OCI-LY1 (cell line): ENCODE results near the gene ARHGEF25.
"Not testable (repeated sequence)": the region's sequence is repeated elsewhere in the genome, so short reads cannot be mapped to it uniquely, and the experiment has no call there.

Experiments used
- H2AFZ ChIP-seq: fragments of 200-600 bp; sonication (generic), shearing (Covaris generic); 2 replicates; pipeline ENCODE4 v1.6.0; 2014; ENCODE audit warnings: antibody characterized with exemption, mild to moderate bottlenecking, low read length
- H3F3A ChIP-seq: fragments of 200-600 bp; sonication (generic), shearing (Covaris generic); 2 replicates; pipeline ENCODE4 v1.6.0; 2014; ENCODE audit warnings: mild to moderate bottlenecking, antibody characterized with exemption, low read length, moderate library complexity; ENCODE audit not compliant: insufficient read depth
- H3K27ac ChIP-seq: fragments of 200-600 bp; sonication (generic); 2 replicates; pipeline ENCODE4 v1.5.1; 2014; ENCODE audit warnings: low read length, mixed run types, mild to moderate bottlenecking, low read depth; ENCODE audit not compliant: poor library complexity, severe bottlenecking
- H3K27me3 ChIP-seq: fragments of 200-600 bp; sonication (generic); 2 replicates; pipeline ENCODE4 v1.6.0; 2014; ENCODE audit warnings: antibody characterized with exemption, mild to moderate bottlenecking, low read length, moderate library complexity; ENCODE audit not compliant: insufficient read depth
- H3K36me3 ChIP-seq: fragments of 200-600 bp; sonication (generic); 2 replicates; pipeline ENCODE4 v1.6.1; 2014; ENCODE audit warnings: mild to moderate bottlenecking, antibody characterized with exemption, low read length, moderate library complexity, mixed read lengths; ENCODE audit not compliant: insufficient read depth
- H3K4me1 ChIP-seq: fragments of 200-600 bp; sonication (generic); 2 replicates; pipeline ENCODE4 v1.5.1; 2014; ENCODE audit warnings: mild to moderate bottlenecking, low read length, moderate library complexity; ENCODE audit not compliant: insufficient read depth, severe bottlenecking
- H3K4me2 ChIP-seq: fragments of 200-600 bp; sonication (generic), shearing (Covaris generic); 2 replicates; pipeline ENCODE4 v1.6.1; 2014; ENCODE audit warnings: low read length
- H3K4me3 ChIP-seq: fragments of 200-600 bp; sonication (generic); 2 replicates; pipeline ENCODE4 v1.5.1; 2014; ENCODE audit warnings: low read length, low read depth, mild to moderate bottlenecking, mixed read lengths; ENCODE audit not compliant: poor library complexity, severe bottlenecking
- H3K79me2 ChIP-seq: fragments of 200-600 bp; shearing (Covaris generic); 2 replicates; pipeline ENCODE4 v1.6.1; 2016; ENCODE audit warnings: mixed run types, low read length, mixed read lengths; ENCODE audit not compliant: insufficient read depth
- H3K9ac ChIP-seq: fragments of 200-600 bp; sonication (generic), shearing (Covaris generic); 2 replicates; pipeline ENCODE4 v1.6.1; 2014; ENCODE audit warnings: mild to moderate bottlenecking, low read length, mixed read lengths
- H3K9me2 ChIP-seq: fragments of 200-600 bp; sonication (generic), shearing (Covaris generic); 2 replicates; pipeline ENCODE4 v1.6.1; 2014; ENCODE audit warnings: low read depth, mild to moderate bottlenecking, low read length, mixed read lengths
- H3K9me3 ChIP-seq: fragments of 200-600 bp; shearing (Covaris generic); 2 replicates; pipeline ENCODE4 v1.6.1; 2014; ENCODE audit warnings: low read length, mixed read lengths
- H4K20me1 ChIP-seq: fragments of 200-600 bp; sonication (generic), shearing (Covaris generic); 2 replicates; pipeline ENCODE4 v1.6.0; 2016; ENCODE audit warnings: mild to moderate bottlenecking, low read length; ENCODE audit not compliant: insufficient read depth
- CTCF ChIP-seq: fragments of 200-600 bp; sonication (generic), shearing (Covaris generic); IDR thresholded peaks from 2 replicates; pipeline ENCODE4 v1.5.1; 2017; ENCODE audit warnings: mild to moderate bottlenecking, antibody characterized with exemption, low read length, moderate library complexity, mixed read lengths
- EZH2 ChIP-seq: fragments of 200-600 bp; sonication (generic), shearing (Covaris generic); IDR thresholded peaks from 2 replicates; pipeline ENCODE4 v1.8.0; 2017; ENCODE audit warnings: borderline replicate concordance, mixed run types, mild to moderate bottlenecking, antibody characterized with exemption, low read length, moderate library complexity, mixed read lengths

The ARHGEF25 gene

GRCh38 chr12:57617942-57618341, 6.7 kb downstream of the ARHGEF25 start:
- H3K27me3 ChIP-seq: peaks cover 7% of the 10 kb centered on the region
- H3K4me3 ChIP-seq: no peak overlapping the region

GRCh38 chr12:57618431-57618830, 7.2 kb downstream of the ARHGEF25 start:
- not testable (repeated sequence) for H3K36me3 ChIP-seq, H3F3A ChIP-seq
- peaks cover 16% of the 10 kb centered on the region for H3K4me1 ChIP-seq

More at GRCh38 chr12:57617942-57618341, 6.7 kb downstream of the ARHGEF25 start:
- Histone ChIP-seq H3K27ac (no peak overlapping the region), H3K9ac (no peak overlapping the region), H3K4me2 (no peak overlapping the region), H3K9me3 (no peaks in the 10 kb centered on the region), H2AFZ (no peak overlapping the region), H3F3A (no peaks in the 10 kb centered on the region), H3K9me2 (no peaks in the 10 kb centered on the region), H4K20me1 (no peaks in the 10 kb centered on the region), H3K36me3 (no peaks in the 10 kb centered on the region), H3K4me1 (peaks cover 16% of the 10 kb centered on the region), H3K79me2 (no peaks in the 10 kb centered on the region)
- TF ChIP-seq EZH2: no peak
- no peak for TF ChIP-seq CTCF

GRCh38 chr12:57618966-57619433, 7.8 kb downstream of the ARHGEF25 start:
- H3K79me2 ChIP-seq: no peaks in the 10 kb centered on the region
- H3K4me3 ChIP-seq: no peak overlapping the region
- no peaks in the 10 kb centered on the region for H3K36me3 ChIP-seq
- no peaks in the 10 kb centered on the region for H3K9me2 ChIP-seq
- H3K9me3 ChIP-seq: no peaks in the 10 kb centered on the region
- H3K27me3 ChIP-seq: peaks cover 9% of the 10 kb centered on the region
- H3K4me2 ChIP-seq: no peak overlapping the region
- no peak overlapping the region for H2AFZ ChIP-seq
- no peaks in the 10 kb centered on the region for H3F3A ChIP-seq
- H3K27ac ChIP-seq: no peak overlapping the region
- TF ChIP-seq EZH2 (no peak), CTCF (no peak)
- H3K4me1 ChIP-seq: peaks cover 11% of the 10 kb centered on the region
- no peaks in the 10 kb centered on the region for H4K20me1 ChIP-seq
- H3K9ac ChIP-seq: no peak overlapping the region

More at GRCh38 chr12:57618431-57618830, 7.2 kb downstream of the ARHGEF25 start:
- not testable (repeated sequence) for H3K9me2 ChIP-seq, H3K27me3 ChIP-seq, H3K4me2 ChIP-seq, H3K9ac ChIP-seq, H3K27ac ChIP-seq, H3K79me2 ChIP-seq, H3K4me3 ChIP-seq, H3K9me3 ChIP-seq, H2AFZ ChIP-seq, H4K20me1 ChIP-seq

GRCh38 chr12:57619434-57620244, 8.4 kb downstream of the ARHGEF25 start:
- Histone ChIP-seq H2AFZ (no peak overlapping the region), H3F3A (no peaks in the 10 kb centered on the region), H3K27me3 (peaks cover 6% of the 10 kb centered on the region), H3K4me1 (peaks cover 9% of the 10 kb centered on the region), H4K20me1 (no peaks in the 10 kb centered on the region), H3K9me2 (no peaks in the 10 kb centered on the region), H3K4me3 (no peak overlapping the region), H3K27ac (no peak overlapping the region), H3K9ac (no peak overlapping the region), H3K79me2 (no peaks in the 10 kb centered on the region), H3K9me3 (no peaks in the 10 kb centered on the region), H3K36me3 (no peaks in the 10 kb centered on the region), H3K4me2 (no peak overlapping the region)
- no peak for TF ChIP-seq CTCF
- no peak for TF ChIP-seq EZH2
